A549 (cell line): Measurements from ENCODE around the gene RRAGD. TPM values are rescaled to one million over a fixed set of nuclear protein-coding genes. Genes with fewer than 3 reads are reported as not detected.

Experiments used
- ATAC-seq, 2 experiments: fragments of 200-7000 bp in 1 of 2; fragments of >200 bp in 1 of 2; cut with Nextera tagmentation in 1 of 2; cut with Tn5 transposase in 1 of 2; 3 replicates each; pipeline versions ENCODE4 v1.8.0 to v1.9.1; 2018 to 2020; ENCODE audit warnings: mild to moderate bottlenecking in 1 of 2, moderate library complexity in 1 of 2
- CTCF ChIA-PET: fragments of 300-600 bp; sonication (Branson Sonifier 250); formaldehyde crosslinking; extraction: SDS; loops from one replicate; lab custom pipeline; 2021; ENCODE audit warnings: antibody characterized with exemption, inconsistent platforms; lab: Yijun Ruan, JAX
- POLR2A ChIA-PET: fragments of 350-600 bp; formaldehyde crosslinking; extraction: SDS; loops from one replicate; lab custom pipeline; 2021; ENCODE audit warnings: antibody characterized with exemption, inconsistent platforms; lab: Yijun Ruan, JAX
- DNase-seq, 2 experiments: peaks; one replicate each; pipeline versions ENCODE4 v3.0.0 to v3.0.0-alpha.2; 2011 to 2016; ENCODE audit warnings: low read depth in 1 of 2, low spot score in 1 of 2
- FAIRE-seq: peaks from 2 replicates; lab custom pipeline; 2011; peaks lifted over from hg19 to GRCh38; lab: Jason Lieb, UNC
- H3K27ac ChIP-seq, 2 experiments: fragments of >200 bp; sonication (Bioruptor Twin); formaldehyde crosslinking; 3 replicates each; pipeline ENCODE4 v1.5.1; 2016 to 2017
- H3K4me1 ChIP-seq: fragments of >200 bp; sonication (Bioruptor Twin); formaldehyde crosslinking; 3 replicates; pipeline ENCODE4 v1.6.1; 2016
- H3K4me2 ChIP-seq: fragments of >200 bp; sonication (Bioruptor Twin); formaldehyde crosslinking; 3 replicates; pipeline ENCODE4 v1.6.1; 2016
- H3K4me3 ChIP-seq: fragments of >200 bp; sonication (Bioruptor Twin); formaldehyde crosslinking; 3 replicates; pipeline ENCODE4 v1.5.1; 2016
- H3K9me3 ChIP-seq: fragments of >200 bp; sonication (Bioruptor Twin); formaldehyde crosslinking; 3 replicates; pipeline ENCODE4 v1.6.1; 2016
- BCL3 ChIP-seq: fragments of >200 bp; sonication (Bioruptor Twin); formaldehyde crosslinking; IDR thresholded peaks from 3 replicates; pipeline ENCODE4 v1.6.1; 2016
- BHLHE40 ChIP-seq: IDR thresholded peaks from 2 replicates; pipeline ENCODE4 v1.6.1; 2012; ENCODE audit warnings: low read depth, low read length, inconsistent platforms
- CBX2 ChIP-seq: fragments of 200-600 bp; sonication (generic); IDR thresholded peaks from 2 replicates; pipeline ENCODE4 v1.6.1; 2016; ENCODE audit warnings: low read depth, mild to moderate bottlenecking, borderline replicate concordance
- CEBPB ChIP-seq, 2 experiments: fragments of >200 bp in 1 of 2; sonication (Bioruptor Twin) in 1 of 2; formaldehyde crosslinking in 1 of 2; IDR thresholded peaks; 2 replicates each; pipeline ENCODE4 v1.6.1; 2012 to 2016
- CTCF ChIP-seq: fragments of >200 bp; sonication (Bioruptor Twin); formaldehyde crosslinking; IDR thresholded peaks from 3 replicates; pipeline ENCODE4 v1.5.1; 2016
- E2F6 ChIP-seq: IDR thresholded peaks from 2 replicates; pipeline ENCODE4 v1.6.1; 2012; ENCODE audit warnings: low read depth, borderline replicate concordance
- EHF ChIP-seq: fragments of 250-450 bp; sonication (Bioruptor Pico); IDR thresholded peaks from 2 replicates; pipeline ENCODE4 v1.5.0; 2020; ENCODE audit warnings: mild to moderate bottlenecking
- EP300 ChIP-seq, 2 experiments: fragments of >200 bp; sonication (Bioruptor Twin); formaldehyde crosslinking; IDR thresholded peaks; 2 replicates in 1 of 2; 3 replicates in 1 of 2; pipeline ENCODE4 v1.6.1; 2016 to 2017
- FOSL2 ChIP-seq, 2 experiments: fragments of 450-650 bp in 1 of 2; fragments of >200 bp in 1 of 2; sonication (Bioruptor Twin) in 1 of 2; formaldehyde crosslinking; IDR thresholded peaks; 2 replicates each; pipeline versions ENCODE4 v1.5.0 to v1.6.1; 2016 to 2020; ENCODE audit warnings: mild to moderate bottlenecking in 1 of 2, moderate library complexity in 1 of 2
- FOXS1 ChIP-seq: fragments of 250-450 bp; sonication (Bioruptor Pico); IDR thresholded peaks from 2 replicates; pipeline ENCODE4 v1.5.0; 2020; ENCODE audit warnings: mild to moderate bottlenecking, moderate library complexity
- HMGXB4 ChIP-seq: fragments of 250-450 bp; sonication (Bioruptor Pico); IDR thresholded peaks from 2 replicates; pipeline ENCODE4 v1.5.0; 2021; ENCODE audit warnings: mild to moderate bottlenecking, moderate library complexity, borderline replicate concordance
- HOXB5 ChIP-seq: fragments of 250-450 bp; sonication (Bioruptor Pico); IDR thresholded peaks from 2 replicates; pipeline ENCODE4 v1.5.0; 2020; ENCODE audit warnings: mild to moderate bottlenecking, moderate library complexity
- JUN ChIP-seq, 2 experiments: fragments of >200 bp; sonication (Bioruptor Twin); formaldehyde crosslinking; IDR thresholded peaks; 2 replicates in 1 of 2; 3 replicates in 1 of 2; pipeline ENCODE4 v1.6.1; 2016 to 2017
- JUNB ChIP-seq: fragments of >200 bp; sonication (Bioruptor Twin); formaldehyde crosslinking; IDR thresholded peaks from 2 replicates; pipeline ENCODE4 v1.6.1; 2016
- MAFK ChIP-seq: fragments of 450-650 bp; IDR thresholded peaks from 2 replicates; pipeline ENCODE4 v1.6.1; 2014; ENCODE audit not compliant: partially characterized antibody
- NFE2L2 ChIP-seq: fragments of 150-350 bp; conservative IDR thresholded peaks from 2 replicates; pipeline ENCODE4 v1.6.1; 2014; ENCODE audit warnings: low read length
- NR3C1 ChIP-seq: fragments of >200 bp; sonication (Bioruptor Twin); formaldehyde crosslinking; IDR thresholded peaks from 3 replicates; pipeline ENCODE4 v1.6.1; 2017
- PHF8 ChIP-seq: fragments of 200-600 bp; sonication (generic); IDR thresholded peaks from 2 replicates; pipeline ENCODE4 v1.6.1; 2016; ENCODE audit warnings: low read depth, mild to moderate bottlenecking, antibody characterized with exemption, moderate library complexity, borderline replicate concordance
- POLR2A ChIP-seq: IDR thresholded peaks from 2 replicates; pipeline ENCODE4 v1.6.1; 2012; ENCODE audit warnings: mild to moderate bottlenecking, low read length
- RARB ChIP-seq: fragments of 250-450 bp; sonication (Bioruptor Pico); IDR thresholded peaks from 2 replicates; pipeline ENCODE4 v1.8.0; 2021; ENCODE audit warnings: mild to moderate bottlenecking, moderate library complexity
- REST ChIP-seq: fragments of 200-600 bp; sonication (generic); IDR thresholded peaks from 2 replicates; pipeline ENCODE4 v1.6.1; 2016; ENCODE audit warnings: antibody characterized with exemption, mild to moderate bottlenecking, moderate library complexity
- RNF2 ChIP-seq: fragments of 200-600 bp; sonication (generic); IDR thresholded peaks from 2 replicates; pipeline ENCODE4 v1.6.1; 2016; ENCODE audit warnings: low read depth, mild to moderate bottlenecking, antibody characterized with exemption, moderate library complexity, borderline replicate concordance
- SMC3 ChIP-seq: fragments of >200 bp; sonication (Bioruptor Twin); formaldehyde crosslinking; IDR thresholded peaks from 3 replicates; pipeline ENCODE4 v1.6.1; 2018; ENCODE audit warnings: inconsistent platforms
- SREBF2 ChIP-seq: fragments of 450-650 bp; IDR thresholded peaks from 2 replicates; pipeline ENCODE4 v1.6.1; 2014; ENCODE audit warnings: mild to moderate bottlenecking, moderate library complexity
- TFCP2L1 ChIP-seq: fragments of 250-450 bp; sonication (Bioruptor Pico); IDR thresholded peaks from 2 replicates; pipeline ENCODE4 v1.5.0; 2021; ENCODE audit warnings: mild to moderate bottlenecking
- TP53 ChIP-seq: fragments of 250-450 bp; sonication (Bioruptor Pico); IDR thresholded peaks from 2 replicates; pipeline ENCODE4 v1.5.0; 2021; ENCODE audit warnings: mild to moderate bottlenecking, moderate library complexity
- ZC3H11A ChIP-seq: fragments of 450-650 bp; IDR thresholded peaks from 2 replicates; pipeline ENCODE4 v1.6.1; 2014; ENCODE audit warnings: antibody characterized with exemption, mild to moderate bottlenecking
- ZFP36 ChIP-seq: fragments of 450-650 bp; IDR thresholded peaks from 2 replicates; pipeline ENCODE4 v1.6.1; 2014; ENCODE audit warnings: borderline replicate concordance; ENCODE audit not compliant: partially characterized antibody
- ZSCAN20 ChIP-seq: fragments of 250-450 bp; sonication (Bioruptor Pico); IDR thresholded peaks from 2 replicates; pipeline ENCODE4 v1.8.0; 2022; ENCODE audit warnings: mild to moderate bottlenecking, moderate library complexity
- WGBS: methylation state at CpG from one replicate; pipeline ENCODE4 v1.1.6; 2017; ENCODE audit errors: missing lambda C conversion rate; 5-methylcytosine and 5-hydroxymethylcytosine counted together
- polyA plus RNA-seq, 4 experiments: library from polyadenylated mRNA; depleted of rRNA in 3 of 4; stranded (reverse); fragments of >200 nt; fragmentation: RNase III in 1 of 4; extraction: RNeasy Plus Mini Kit Qiagen cat#74134 plus additional on column Dnase treatment in 1 of 4; gene quantifications; 2 replicates in 3 of 4; 3 replicates in 1 of 4; pipeline ENCODE4 v1.2.3, GENCODE V29; 2011 to 2017

Gene RRAGD
- polyA plus RNA-seq, 2 of the 4 experiments (the other 2 are of a cell fraction), result 0.72 to 1.2 TPM

- TF ChIP-seq ZSCAN20 (CRISPR knock-in tag), result no peak
- no peak for TF ChIP-seq REST
- no peak for TF ChIP-seq E2F6
- no peak for TF ChIP-seq POLR2A
- no peak for TF ChIP-seq TFCP2L1 (CRISPR knock-in tag)
- no peak for TF ChIP-seq ZC3H11A
Observed at GRCh38 chr6:89353118-89353556, 58.9 kb downstream of the RRAGD start (continued).

GRCh38 chr6:89352278-89353117, 59.6 kb downstream of the RRAGD start, which contains the start of gene UBE2J1:
TSS of gene UBE2J1 (minus strand) at chr6:89352722. CDS start at chr6:89352569, 153 bp downstream.
- CTCF ChIA-PET, result interaction anchor here (1.1 to 1.5 kb wide), 3 partner anchors 11 to 41 kb away, joined by 3 to 5 read pairs (median 4); no protein-coding TSS in a partner anchor
- Histone ChIP-seq H3K27ac (peak within 1 kb of the TSS; percentile 94 to 98), H3K9me3 (no peaks in the 10 kb centered on the region), H3K4me3 (peak within 1 kb of the TSS; percentile 72), H3K4me1 (peaks cover 15% of the 10 kb centered on the region; the same call in 1 of the 3 replicates), H3K4me2 (peak within 1 kb of the TSS; percentile 73)
- FAIRE-seq, result no peak
- ATAC-seq, result peak; percentile 96 to 98
- DNase-seq, result peak; percentile 48 to 86
- POLR2A ChIA-PET, result interaction anchor here (0.6 to 1.8 kb wide), 9 partner anchors 10 to 477 kb away, joined by 3 to 13 read pairs (median 4); partner anchors contain the start of genes CASP8AP2, PM20D2 and PNRC1
- WGBS, result 0% methylated on average over 4 of the region's 102 CpGs
- peak; percentile 71; the same call in 2 of the 3 replicates for TF ChIP-seq BCL3
- TF ChIP-seq FOXS1 (CRISPR knock-in tag), result no peak
- no peak for TF ChIP-seq EP300 (IDR thresholded peaks at IDR 0.05)
- TF ChIP-seq MAFK, result no peak
- peak; percentile 85 for TF ChIP-seq HMGXB4 (CRISPR knock-in tag)
- peak in 1 of 2 experiments; percentile 70; a peak in 3 of 5 replicates for TF ChIP-seq JUN (IDR thresholded peaks at IDR 0.05)
- TF ChIP-seq SMC3, result no peak
- TF ChIP-seq PHF8, result peak; percentile 98
- TF ChIP-seq NR3C1, result no peak
- TF ChIP-seq NFE2L2, result no peak
- TF ChIP-seq HOXB5 (CRISPR knock-in tag), result no peak
- peak; percentile 9 to 39; a peak in 1 of 4 replicates for TF ChIP-seq CEBPB (IDR thresholded peaks at IDR 0.05)
- no peak for TF ChIP-seq CTCF
- no peak for TF ChIP-seq FOSL2 (IDR thresholded peaks at IDR 0.05)
- TF ChIP-seq FOSL2 (CRISPR knock-in tag; IDR thresholded peaks at IDR 0.05), result no peak; the same call in 1 of the 2 replicates
- TF ChIP-seq ZFP36, result no peak
- no peak for TF ChIP-seq ZC3H11A
- no peak for TF ChIP-seq EHF
- TF ChIP-seq POLR2A, result peak; percentile 59
- no peak for TF ChIP-seq BHLHE40
- TF ChIP-seq TP53, result peak; percentile 37; the same call in 1 of the 2 replicates
- TF ChIP-seq CBX2, result no peak
- TF ChIP-seq RNF2, result no peak
- TF ChIP-seq JUNB, result no peak
- TF ChIP-seq SREBF2, result no peak
- TF ChIP-seq RARB (CRISPR knock-in tag), result no peak
